ENCODE data around the gene PRUNE2.

The PRUNE2 gene

GRCh38 chr9:76592974-76593347, 313.0 kb downstream of the PRUNE2 start:
- no peak for TF ChIP-seq CTCF (conservative IDR thresholded peaks at IDR 0.05; ENCODE audit: control insufficient read depth, insufficient read depth, low read depth, low read length)
- H3K4me3 ChIP-seq (ENCODE audit: control insufficient read depth, low read depth, low read length), result no peak overlapping the region
- no peak for DNase-seq (ENCODE audit: low read depth)

GRCh38 chr9:76592091-76592973, 313.6 kb downstream of the PRUNE2 start:
- no peak overlapping the region for H3K4me3 ChIP-seq (ENCODE audit: control insufficient read depth, low read depth, low read length)
- DNase-seq (ENCODE audit: low read depth), result peak; percentile 42
- no peak for TF ChIP-seq CTCF (conservative IDR thresholded peaks at IDR 0.05; ENCODE audit: control insufficient read depth, insufficient read depth, low read depth, low read length)

- TF ChIP-seq CTCF (conservative IDR thresholded peaks at IDR 0.05; ENCODE audit: control insufficient read depth, insufficient read depth, low read depth, low read length), result no peak
- DNase-seq (ENCODE audit: low read depth), result peak; percentile 79
- no peak overlapping the region for H3K4me3 ChIP-seq (ENCODE audit: control insufficient read depth, low read depth, low read length)
These were observed 314.5 kb downstream of the PRUNE2 start for GRCh38 chr9:76591256-76591950.

GRCh38 chr9:76588316-76588715, 317.6 kb downstream of the PRUNE2 start:
- H3K4me3 ChIP-seq (ENCODE audit: control insufficient read depth, low read depth, low read length), result no peak overlapping the region
- DNase-seq (ENCODE audit: low read depth), result no peak
- TF ChIP-seq CTCF (conservative IDR thresholded peaks at IDR 0.05; ENCODE audit: control insufficient read depth, insufficient read depth, low read depth, low read length), result no peak

- no peak overlapping the region for H3K4me3 ChIP-seq (ENCODE audit: control insufficient read depth, low read depth, low read length)
- DNase-seq (ENCODE audit: low read depth), result no peak
- no peak for TF ChIP-seq CTCF (conservative IDR thresholded peaks at IDR 0.05; ENCODE audit: control insufficient read depth, insufficient read depth, low read depth, low read length)
These were observed 319.3 kb downstream of the PRUNE2 start for GRCh38 chr9:76586390-76587314.

Data from fibroblast of mammary gland (primary cell).